ENCODE results near the gene PPM1A.
A peak's percentile ranks its signal among the peaks of the same experiment; 100 is the strongest.

DNA sequence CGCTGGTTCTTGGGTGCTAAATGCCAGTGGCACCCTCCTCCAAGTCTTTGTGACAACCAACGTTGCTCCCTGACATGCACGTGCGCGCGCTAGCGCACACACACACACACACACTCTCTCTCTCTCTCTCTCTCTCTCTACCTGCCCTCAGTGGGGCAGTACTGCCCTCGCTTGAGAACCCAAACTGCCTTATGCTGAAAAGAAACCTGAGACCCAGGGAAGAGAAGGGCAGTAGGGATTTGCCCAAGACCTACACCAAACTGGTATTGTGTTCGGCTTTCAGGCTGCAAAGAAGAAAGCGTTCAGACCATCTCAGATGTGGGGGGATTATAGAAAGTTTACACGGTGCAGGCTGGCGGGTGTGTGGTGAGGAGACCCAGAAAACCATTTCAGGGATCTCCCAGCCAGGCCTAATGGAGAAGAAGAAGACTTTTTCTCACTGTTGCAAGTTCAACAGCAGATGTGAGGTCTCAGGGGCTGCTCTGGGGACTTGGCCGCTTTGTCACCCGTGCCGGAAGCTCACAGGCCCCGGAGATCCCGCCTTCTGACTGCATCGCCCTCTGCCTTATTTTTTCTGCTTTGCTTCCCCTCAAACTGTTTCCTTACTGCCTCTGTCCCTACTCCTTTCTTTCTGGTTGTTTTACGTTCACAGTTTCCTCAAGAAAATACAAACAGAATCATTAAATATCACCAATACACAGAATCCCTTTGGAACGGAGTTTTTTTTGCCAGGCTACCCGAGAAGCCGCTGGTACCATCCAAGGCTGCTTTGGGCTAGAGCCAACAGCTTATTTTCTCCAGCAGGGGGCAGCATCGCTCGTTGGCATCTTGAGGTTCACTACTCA, 82.4 kb downstream of the PPM1A start:
- TF ChIP-seq, protein P1, sequence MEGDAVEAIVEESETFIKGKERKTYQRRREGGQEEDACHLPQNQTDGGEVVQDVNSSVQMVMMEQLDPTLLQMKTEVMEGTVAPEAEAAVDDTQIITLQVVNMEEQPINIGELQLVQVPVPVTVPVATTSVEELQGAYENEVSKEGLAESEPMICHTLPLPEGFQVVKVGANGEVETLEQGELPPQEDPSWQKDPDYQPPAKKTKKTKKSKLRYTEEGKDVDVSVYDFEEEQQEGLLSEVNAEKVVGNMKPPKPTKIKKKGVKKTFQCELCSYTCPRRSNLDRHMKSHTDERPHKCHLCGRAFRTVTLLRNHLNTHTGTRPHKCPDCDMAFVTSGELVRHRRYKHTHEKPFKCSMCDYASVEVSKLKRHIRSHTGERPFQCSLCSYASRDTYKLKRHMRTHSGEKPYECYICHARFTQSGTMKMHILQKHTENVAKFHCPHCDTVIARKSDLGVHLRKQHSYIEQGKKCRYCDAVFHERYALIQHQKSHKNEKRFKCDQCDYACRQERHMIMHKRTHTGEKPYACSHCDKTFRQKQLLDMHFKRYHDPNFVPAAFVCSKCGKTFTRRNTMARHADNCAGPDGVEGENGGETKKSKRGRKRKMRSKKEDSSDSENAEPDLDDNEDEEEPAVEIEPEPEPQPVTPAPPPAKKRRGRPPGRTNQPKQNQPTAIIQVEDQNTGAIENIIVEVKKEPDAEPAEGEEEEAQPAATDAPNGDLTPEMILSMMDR (IDR thresholded peaks at IDR 0.05; ENCODE audit: low read length): peak; percentile 96
- no peak for TF ChIP-seq EZH2 (IDR thresholded peaks at IDR 0.05; ENCODE audit: borderline replicate concordance, low read length)

Measured in OCI-LY1 (cell line).